GM12873 (cell line): ENCODE data around the gene STOML3.

ENCODE experiments used
- CTCF ChIP-seq: IDR thresholded peaks from 2 replicates; pipeline ENCODE4 v1.5.1; 2012; ENCODE audit warnings: low read depth, mild to moderate bottlenecking, moderate library complexity, low read length, control low read depth; ENCODE audit not compliant: insufficient read depth; ENCODE audit errors: missing control alignments

Gene STOML3

GRCh38 chr13:38947054-38947453, 43.6 kb downstream of the STOML3 start:
- no peak for TF ChIP-seq CTCF

DNA sequence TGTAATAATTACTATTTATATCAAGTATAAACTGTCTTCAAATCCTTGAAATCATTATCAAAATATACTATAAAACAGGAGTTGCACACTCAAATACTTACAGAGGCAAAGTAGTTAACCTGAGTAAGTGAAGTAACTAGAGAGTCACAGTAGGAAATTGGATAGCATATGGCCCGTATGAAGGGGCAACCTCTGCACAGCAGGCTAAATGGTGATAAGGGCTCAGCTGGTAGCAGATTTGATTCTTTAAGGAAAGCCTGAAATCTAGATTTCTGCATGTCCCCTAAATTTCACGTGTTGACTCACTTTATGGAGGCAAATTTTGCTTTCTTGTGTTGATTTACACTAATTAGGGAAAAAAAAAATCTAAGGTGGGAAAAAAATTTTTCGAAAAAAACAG, 46.4 kb downstream of the STOML3 start:
- TF ChIP-seq CTCF: no peak

DNA sequence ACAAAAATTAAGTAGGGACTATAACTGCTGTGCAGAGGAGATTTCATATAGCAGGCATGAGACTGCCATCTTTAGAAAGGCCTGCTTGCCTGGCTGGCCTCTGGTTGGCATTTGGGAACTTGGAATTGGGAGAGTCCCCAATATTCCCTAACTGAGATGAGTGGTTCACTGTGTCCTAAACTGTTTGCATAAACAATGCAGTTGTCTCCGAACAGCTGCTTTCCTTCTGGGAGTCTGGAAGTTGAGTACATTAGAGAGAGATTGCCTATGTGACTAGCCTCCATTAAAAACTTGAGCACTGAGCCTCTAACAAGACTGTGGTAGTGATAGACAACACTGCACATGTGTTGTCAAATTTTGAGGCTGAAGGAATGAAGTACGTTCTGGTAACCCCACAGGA, 47.4 kb downstream of the STOML3 start:
- no peak for TF ChIP-seq CTCF

DNA sequence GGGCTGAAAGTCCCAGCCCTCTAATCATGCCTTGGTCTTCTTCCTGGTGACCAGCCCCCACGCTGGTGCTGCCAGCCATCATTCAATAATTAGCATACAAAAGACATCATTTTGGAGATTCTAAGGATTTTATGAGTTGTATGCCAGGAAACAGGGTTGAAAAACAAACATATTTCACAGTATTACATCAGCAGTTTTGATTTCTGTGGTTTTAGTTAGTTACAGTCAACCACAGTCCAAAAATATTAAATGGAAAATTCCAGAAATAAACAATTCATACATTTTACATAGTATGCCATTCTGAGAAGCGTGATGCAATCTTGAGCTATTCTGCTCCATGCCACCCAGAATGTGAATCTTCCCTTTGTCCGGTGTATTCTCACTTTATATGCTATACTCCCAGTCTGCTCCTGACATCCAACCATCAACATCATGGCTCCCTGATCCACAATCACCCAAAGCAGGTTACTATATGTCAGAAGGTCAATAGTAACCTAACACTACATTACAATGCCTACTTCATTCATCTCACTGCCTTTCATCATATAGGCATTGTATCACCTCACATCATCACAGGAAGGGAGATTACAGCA, 49.2 kb downstream of the STOML3 start:
- no peak for TF ChIP-seq CTCF

GRCh38 chr13:38933786-38934185, 56.8 kb downstream of the STOML3 start:
- TF ChIP-seq CTCF: no peak

GRCh38 chr13:38922170-38922569, 68.5 kb downstream of the STOML3 start:
- no peak for TF ChIP-seq CTCF

DNA sequence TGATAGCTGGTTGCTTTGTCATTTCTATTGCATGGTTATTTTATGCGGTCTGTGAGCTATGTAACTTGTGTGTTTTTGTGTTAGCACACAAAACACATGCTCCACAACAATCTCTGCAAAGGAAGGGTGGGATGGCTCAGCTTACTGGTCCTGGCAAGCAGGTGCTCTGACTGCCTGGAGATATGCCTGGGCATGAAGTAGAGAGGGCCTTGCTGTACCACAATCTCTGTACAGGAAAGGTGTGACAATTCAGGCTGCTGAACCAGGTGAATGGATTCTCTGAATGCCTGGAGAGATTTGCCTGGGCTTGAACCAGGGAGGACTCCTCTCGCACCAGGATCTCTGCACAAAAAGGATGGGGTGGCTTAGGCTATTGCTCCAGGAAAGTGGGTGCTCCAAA, 69.5 kb downstream of the STOML3 start:
- TF ChIP-seq CTCF: no peak
